IPS-NIHi7 (cell line): Measurements from ENCODE around the gene HCRTR1.
A peak's percentile ranks its signal among the peaks of the same experiment; 100 is the strongest.

ENCODE experiments used
- DNase-seq: peaks from one replicate; pipeline ENCODE4 v3.0.0; 2012; ENCODE audit warnings: mixed read lengths; ENCODE audit errors: extremely low spot score

HCRTR1 gene

DNA sequence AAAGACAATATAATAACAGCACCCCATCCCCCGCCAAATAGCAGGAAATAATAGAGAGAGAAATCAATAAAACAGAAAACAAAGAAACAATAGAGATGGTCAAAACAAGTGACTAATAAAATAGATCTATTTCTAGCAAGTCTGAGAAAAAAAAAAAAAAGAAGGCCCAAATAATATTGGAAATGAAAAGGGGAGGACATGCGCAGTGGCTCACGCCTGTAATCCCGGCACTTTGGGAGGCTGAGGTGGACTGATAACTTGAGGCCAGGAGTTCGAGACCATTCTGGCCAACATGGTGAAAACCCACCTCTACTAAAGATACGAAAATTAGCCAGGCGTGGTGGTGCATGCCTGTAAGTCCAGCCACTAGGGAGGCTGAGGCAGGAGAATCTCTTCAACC, 18.5 kb upstream of the HCRTR1 start:
- no peak for DNase-seq

DNA sequence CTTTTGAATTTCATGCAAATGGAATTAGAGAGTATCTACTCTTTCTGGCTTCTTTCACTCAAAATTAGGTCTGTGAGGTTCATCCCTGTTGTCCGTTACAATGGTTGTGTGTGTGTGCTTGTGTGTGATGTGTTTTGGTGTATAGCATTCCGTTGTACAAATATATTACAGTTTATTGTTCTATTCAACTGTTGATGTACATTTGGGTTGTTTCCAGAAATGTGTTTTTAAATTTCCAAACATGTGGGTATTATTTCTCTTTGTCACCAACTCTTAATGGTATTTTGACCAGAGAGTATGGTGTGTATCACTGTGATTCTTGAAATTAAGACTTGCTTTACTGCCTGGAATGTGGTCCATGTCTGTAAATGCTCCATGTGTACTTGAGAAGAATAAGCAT, 16.8 kb upstream of the HCRTR1 start:
- DNase-seq: no peak

DNA sequence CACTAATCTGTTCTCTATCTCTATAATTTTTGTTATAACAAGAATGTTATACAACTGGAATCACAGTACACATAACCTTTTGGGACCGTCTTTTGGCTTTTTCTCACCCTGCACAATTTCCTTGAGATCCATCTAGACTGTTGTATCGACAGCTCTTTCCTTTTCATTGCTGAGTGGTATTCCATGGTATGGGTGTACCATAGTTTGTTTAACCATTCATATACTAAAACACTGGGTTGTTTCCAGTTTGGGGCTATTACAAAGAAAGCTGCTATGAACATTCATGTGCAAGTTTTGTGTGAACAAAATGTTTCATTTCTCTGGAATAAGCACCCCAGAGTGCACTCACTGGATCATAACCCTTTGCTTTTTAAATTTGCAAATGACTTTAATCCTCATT, 15.4 kb upstream of the HCRTR1 start:
- no peak for DNase-seq

DNA sequence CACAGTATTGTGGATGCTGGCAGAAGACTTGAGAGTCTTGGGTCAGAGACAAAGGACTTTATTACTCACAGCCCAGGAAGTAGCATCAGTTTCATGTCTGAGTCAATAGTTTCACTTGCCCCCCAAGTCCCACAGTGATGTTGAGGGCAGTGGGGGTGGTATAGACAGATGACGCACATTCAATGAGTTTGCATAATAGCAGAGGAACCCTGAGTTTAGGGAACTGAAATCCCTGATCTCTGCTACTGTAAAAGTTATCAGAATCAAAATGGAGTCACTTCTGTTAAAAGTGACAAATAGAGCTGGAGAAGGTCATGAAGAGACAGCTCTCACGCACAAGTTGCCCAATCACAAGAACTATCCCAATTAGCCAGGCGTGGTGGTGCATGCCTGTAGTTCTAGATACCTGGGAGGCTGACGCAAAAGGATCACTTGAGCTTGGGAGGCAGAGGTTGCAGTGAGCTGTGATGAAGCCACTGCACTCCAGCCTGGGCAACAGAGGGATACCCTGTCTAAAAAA, 11.5 kb upstream of the HCRTR1 start:
- no peak for DNase-seq

DNA sequence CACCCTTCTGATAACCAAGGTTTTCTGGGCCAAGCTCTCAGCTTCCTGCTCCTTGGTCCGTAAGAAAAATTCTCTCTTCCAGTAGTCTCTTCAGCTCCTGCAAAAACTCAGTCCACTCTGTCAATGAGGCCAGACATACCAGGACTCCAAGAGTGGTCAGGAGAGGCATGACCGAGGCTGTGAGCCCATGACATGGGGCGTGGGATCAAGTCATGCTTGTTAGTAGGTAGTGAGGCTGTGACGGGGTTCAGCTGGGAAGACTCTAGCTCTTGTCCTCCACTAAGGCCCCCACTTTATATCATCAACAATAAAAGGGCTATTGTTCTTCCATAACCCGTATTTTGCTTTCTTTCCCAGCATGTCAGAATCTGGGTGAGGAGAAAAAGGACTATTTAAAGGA, 10.1 kb upstream of the HCRTR1 start:
- DNase-seq: no peak

DNA sequence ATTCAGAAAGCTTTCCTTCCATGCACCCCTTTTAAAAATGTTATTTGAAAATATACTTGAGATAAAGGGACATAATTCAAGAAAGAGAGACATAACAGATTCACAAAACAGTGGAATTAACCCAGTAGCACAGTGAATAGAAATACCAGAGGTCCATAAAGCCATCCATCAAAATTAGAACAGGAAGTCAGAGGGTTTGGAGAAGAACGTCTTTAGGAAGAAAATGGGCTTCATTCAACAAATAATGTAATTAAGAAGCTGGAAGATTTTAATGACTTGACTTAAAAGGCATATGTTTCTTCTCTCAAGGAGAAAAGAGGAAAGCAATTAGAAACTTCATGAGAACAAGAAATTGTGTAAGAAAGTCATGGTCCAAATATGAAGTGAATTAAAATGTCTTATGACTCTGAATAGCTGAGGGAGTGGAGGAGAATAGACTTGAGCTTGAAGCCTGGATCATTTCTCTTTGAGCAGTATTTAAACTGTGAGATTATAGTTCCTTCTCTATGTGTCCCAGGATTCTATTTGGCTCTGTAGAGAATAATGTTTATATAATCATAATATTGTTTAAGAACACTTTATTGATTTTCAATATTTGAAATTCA, 7.9 kb upstream of the HCRTR1 start:
- DNase-seq: no peak

DNA sequence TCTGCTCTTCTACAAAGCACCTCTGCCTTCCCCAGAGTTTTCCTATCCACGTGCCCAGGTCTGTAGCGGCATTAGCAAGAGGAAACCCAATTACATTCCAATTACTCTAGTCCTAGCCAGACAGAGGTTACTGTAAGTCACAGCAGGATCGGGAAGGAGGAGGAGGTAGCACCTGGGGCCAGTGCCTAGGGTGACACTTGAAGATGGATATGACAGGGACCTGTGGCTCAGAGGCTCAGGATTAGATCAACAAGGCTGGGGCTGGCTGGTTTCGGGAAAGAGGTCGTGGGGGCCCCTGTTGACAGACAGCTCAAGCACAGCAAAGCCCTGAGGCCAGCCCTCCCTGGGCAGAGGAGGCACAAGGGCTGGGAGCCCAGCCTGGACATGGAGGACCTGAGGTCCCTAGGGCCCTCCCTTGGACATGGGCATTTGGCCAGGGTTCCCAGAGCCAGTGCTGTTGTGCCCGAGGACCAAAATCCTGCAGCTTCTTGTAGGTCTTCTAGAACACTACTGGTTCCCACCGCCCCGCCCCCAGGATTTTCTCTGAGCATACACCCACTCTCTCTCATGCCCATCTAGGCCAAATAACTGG, 3.0 kb upstream of the HCRTR1 start:
- DNase-seq: no peak

DNA sequence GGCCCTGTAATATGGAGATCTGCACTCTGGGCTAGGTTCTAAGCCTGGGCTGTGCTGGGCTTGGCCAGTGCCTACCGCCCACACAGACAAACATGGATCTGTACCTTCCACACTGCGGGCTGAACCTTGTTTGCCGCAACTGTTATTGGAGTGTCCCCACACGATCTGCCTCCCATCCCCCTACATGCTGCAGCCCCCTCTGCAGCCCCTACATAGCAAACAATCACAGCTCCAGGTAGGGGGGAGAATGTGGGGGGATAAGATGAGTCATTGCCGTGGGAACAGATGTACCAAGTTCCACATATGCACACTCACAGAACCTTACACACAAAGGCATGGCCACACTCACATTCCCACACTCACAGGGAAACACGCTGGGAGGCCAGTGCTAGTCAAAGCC, 2.1 kb upstream of the HCRTR1 start:
- no peak for DNase-seq

DNA sequence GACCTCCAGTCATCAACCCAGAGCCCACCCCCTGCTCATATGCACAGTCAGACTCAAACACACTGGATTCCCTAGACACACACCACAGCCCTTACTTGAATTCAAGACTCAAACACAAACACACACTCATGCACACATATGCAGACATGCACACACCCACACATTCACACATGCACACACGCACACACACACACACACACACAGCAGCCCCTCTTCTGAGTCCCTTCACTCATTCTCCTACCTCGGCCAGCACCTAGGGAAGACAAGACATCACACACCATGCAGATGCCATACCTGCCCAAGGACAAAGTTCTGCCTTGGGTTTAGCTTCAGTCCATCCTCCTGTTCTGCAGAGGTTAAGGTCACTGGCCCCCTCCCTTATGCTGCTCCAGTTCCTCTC, 1.6 kb upstream of the HCRTR1 start:
- no peak for DNase-seq

DNA sequence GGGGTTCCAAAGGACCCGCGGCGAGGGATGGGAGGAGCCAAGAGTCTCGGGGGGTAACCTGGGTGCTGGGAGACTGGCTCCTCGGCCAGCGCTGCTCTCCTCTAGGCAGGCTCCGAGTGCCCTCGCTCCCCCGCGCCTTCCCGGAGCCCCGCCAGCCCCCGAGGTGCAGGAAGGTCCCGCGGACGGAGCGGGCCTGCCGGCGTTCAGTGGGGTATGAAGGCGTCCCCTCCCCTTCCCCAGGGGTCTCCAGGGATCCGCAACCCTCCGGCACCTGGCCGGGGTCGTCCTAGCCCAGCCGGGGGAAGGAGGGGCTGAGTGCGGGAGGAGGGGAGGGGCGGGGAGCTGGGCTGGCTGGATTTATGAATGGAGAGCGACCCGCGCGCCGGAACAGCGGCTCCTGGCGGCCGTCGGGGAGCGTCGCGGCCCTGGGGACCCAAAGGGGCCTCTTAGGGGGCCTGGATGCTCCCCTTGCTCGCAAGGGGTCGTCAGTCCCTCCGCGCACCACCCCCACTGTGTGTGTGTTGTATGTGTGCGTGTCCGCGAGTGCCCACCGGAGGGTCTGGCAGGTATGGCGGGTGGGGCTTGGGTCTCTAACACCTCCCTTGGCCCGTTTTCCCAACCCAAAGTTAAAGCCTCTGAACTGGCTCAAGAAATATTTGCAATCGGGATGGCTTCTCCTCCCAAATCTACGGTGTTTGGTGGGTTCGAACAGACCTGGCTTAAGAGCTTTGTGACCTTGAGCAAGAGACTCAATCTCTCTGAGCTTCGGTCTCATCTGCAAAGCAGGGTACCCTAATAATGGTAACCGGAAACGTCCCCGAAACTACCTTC, 642 bp downstream of the HCRTR1 start:
- DNase-seq: peak; percentile 88

DNA sequence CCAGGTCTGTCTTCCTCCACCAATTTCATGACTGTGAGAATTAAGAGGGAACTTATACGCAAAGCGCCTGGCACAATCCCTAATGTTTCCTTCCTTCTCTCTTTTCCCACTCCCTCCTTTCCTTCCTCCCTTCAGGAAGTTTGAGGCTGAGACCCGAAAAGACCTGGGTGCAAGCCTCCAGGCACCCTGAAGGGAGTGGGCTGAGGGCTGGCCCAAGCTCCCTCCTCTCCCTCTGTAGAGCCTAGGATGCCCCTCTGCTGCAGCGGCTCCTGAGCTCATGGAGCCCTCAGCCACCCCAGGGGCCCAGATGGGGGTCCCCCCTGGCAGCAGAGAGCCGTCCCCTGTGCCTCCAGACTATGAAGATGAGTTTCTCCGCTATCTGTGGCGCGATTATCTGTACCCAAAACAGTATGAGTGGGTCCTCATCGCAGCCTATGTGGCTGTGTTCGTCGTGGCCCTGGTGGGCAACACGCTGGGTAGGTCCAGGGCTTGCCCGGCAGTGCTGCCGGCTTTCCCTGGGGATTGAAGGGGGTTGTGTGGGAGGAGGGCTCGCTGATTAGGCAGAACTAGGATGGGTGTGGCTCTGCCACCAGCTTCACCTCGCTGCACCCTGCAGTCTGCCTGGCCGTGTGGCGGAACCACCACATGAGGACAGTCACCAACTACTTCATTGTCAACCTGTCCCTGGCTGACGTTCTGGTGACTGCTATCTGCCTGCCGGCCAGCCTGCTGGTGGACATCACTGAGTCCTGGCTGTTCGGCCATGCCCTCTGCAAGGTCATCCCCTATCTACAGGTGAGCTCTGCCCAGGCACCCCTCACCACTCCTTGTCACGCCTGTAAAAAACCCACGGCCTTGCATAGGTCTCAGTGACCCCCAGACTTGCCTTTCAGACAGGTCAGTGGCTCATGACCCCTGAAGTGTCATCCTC, 1.7 kb downstream of the HCRTR1 start:
- DNase-seq: no peak

DNA sequence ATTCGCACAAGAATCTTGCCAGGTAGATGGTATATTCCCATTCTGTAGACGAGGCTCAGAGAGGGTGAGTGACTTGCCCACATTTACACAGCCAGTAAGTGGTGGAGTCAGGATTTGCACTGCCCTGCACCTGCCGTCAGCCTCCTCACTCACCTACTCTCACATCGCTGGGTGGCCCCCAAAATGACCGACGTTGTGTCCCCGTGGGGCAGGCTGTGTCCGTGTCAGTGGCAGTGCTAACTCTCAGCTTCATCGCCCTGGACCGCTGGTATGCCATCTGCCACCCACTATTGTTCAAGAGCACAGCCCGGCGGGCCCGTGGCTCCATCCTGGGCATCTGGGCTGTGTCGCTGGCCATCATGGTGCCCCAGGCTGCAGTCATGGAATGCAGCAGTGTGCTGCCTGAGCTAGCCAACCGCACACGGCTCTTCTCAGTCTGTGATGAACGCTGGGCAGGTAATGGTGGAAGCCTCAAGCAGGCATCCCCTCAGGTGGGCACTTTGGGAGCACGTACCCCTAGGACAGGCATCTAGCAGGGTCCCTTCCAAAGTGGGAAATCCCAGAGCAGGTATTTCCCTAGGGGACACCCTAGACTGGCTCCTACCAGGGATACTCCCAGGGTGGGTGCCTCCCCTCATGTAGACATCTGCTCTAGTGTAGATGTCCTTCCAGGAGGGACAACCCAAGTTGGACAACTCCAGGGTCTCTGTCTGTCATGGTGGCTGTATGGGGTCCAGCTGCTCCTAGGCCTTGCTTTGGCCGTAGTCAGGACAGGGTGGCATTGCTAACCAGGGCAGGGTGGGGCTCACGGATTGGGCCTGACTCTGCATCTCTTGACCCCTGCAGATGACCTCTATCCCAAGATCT, 3.4 kb downstream of the HCRTR1 start:
- DNase-seq: no peak

DNA sequence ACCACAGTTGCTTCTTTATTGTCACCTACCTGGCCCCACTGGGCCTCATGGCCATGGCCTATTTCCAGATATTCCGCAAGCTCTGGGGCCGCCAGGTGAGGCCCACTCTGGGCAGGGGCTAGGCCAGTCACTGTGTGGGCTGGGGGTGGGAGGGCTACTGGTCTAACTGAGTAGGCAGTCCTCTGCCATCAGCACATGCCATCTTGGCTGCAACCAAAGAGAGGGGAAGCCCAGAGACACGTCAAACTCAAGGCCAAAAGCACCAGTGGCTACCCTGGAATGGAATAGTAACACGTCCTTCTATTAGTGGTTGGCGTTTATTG, 4.0 kb downstream of the HCRTR1 start:
- DNase-seq: no peak

DNA sequence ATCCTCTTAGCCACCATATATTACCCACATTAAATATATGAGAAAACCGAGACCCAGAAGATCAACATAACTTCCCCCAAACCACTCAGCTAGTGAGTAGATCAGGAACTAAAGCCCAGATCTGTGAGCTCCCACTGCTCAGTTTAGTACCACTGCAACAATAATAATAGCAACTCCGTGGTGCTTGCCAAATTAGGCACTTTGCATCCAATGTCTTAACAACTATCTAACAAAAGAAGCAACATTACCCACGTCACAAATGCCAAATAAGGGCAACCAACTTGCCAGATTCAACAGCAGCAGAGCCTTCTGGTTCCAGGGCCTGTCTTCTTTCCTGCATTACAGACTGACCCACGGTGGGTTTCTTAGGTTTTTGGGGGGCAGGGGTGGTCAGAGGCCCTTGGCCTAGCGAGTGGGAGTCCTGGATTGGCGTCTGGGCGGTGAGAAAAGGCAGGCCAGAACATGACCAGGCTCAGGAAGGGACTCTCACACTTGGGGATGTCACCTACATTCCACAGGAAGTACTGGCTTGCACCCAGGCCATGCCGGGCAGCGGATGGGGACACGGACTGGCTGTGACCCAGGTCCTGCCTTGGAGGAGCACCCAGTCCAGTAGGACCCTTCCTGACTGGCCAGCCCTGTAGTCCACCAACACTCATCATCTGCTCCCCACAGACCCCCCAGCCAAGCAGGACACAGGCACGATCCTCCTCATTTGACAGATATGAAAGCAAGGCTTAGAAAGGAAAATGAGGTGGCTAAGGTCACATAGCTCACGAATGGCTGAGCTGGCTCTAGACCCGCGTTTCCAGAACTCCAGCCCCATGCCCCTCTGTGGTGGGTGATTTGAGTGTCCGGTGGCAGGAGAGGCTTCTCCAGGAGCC, 4.6 kb downstream of the HCRTR1 start:
- no peak for DNase-seq

DNA sequence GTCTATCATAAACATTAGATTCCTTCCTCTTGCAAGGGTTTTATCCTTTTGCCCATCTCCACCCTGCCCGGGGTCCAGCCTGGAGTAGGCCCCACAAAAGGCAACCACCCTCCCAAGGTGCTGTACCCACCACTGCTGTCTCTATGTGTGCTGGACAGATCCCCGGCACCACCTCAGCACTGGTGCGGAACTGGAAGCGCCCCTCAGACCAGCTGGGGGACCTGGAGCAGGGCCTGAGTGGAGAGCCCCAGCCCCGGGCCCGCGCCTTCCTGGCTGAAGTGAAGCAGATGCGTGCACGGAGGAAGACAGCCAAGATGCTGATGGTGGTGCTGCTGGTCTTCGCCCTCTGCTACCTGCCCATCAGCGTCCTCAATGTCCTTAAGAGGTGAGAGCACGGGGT, 5.9 kb downstream of the HCRTR1 start:
- no peak for DNase-seq

DNA sequence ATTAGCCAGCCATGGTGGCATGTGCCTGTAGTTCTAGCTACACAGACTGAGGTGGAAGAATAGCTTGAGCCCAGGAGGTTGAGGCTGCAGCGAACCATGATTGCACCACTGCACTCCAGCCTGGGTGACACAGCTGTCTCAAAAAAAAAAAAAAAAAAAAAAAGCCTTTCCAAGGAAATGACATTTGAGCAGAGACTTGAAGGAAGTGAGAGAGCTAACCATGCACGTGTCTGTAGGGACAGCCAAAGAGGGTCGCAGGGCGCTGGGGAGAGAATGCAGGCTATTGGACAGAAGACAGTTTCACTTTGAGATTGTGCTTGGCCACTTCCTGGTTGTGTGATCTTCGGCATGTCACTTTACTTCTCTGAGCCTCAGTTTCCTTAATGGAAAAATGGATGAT, 6.8 kb downstream of the HCRTR1 start:
- no peak for DNase-seq

DNA sequence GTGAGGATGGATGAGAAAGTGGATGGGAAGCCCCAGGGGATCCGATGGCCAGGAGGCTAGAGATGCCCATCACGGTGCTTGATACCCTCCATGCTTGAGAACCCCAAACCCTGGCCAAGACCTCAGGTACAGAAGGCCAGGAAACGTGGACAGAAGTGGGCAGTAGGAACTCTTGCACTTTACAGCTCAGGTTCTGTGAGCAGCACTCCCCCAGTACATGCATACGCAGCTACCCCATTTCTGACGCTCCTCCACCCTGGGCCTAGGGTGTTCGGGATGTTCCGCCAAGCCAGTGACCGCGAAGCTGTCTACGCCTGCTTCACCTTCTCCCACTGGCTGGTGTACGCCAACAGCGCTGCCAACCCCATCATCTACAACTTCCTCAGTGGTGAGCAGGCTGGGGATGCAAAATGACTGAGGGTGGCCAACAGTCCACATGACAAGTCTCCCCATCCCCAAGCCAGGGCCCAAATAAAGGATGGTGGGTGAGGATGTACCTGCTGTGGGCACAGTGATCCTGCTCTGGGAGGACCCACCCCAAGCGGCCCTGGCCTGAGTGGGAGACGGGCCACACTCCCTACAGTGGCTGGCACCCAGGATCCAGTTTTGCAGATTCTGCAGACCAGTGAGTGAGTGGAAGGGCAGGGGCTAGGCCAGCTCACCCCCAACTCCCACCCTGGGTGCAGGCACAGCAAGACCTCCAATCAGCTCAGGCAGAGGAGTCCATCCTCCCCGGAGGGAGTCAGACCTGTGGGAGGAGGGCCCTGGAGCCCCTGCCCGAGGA, 7.4 kb downstream of the HCRTR1 start:
- DNase-seq: no peak

DNA sequence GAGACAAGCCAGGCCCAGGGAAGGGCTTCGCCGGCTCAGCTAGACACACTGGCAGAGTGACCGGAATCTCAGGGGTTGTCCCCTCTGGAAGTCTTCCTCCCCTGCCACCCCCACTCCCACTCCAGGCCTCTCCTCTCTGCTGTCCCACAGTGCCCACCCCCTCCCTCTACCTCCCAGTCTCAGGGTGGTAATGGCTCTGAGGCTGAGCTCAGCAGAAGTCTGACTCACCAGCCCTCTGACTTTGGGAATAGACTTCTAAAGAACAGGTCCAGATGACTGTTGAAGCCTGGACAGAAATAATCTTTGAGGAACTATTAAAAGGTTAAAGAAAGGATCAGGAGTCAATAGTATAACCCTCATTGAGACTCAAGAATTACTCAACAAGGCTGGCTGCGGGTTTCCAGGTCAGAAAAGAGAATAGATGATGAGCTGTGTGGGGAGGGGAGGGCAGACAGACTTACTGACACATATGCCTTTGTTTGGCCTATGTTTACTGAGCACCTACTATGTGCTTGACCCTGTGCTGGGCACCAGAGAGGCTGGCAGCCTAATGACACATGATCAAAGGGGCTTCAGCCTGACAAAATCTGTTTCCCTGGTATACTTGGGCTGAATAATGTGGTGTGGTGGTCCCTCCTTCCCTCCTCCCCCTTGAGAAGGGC, 8.2 kb downstream of the HCRTR1 start:
- DNase-seq: no peak
